GM12878 (cell line): ENCODE results near the gene S100A14.

Source experiments
- ASH2L ChIP-seq: fragments of 300-600, 200-600 bp; sonication (generic); IDR thresholded peaks from 2 replicates; pipeline ENCODE4 v1.6.1; 2017; ENCODE audit warnings: low read depth, mild to moderate bottlenecking, borderline replicate concordance
- BCL3 ChIP-seq: IDR thresholded peaks from 2 replicates; pipeline ENCODE4 v1.6.1; 2011; ENCODE audit warnings: borderline replicate concordance, low read depth, mild to moderate bottlenecking, moderate library complexity, low read length; ENCODE audit not compliant: insufficient read depth, poor library complexity, severe bottlenecking
- CTCF ChIP-seq, 3 experiments: IDR thresholded peaks in 2 of 3; conservative IDR thresholded peaks in 1 of 3; 2 replicates each; pipeline ENCODE4 v1.5.1; 2011; ENCODE audit warnings: low read depth in 3 of 3, low read length in 3 of 3, mild to moderate bottlenecking in 3 of 3, control low read depth in 2 of 3, moderate library complexity in 2 of 3, inconsistent platforms in 1 of 3, mixed read lengths in 1 of 3; ENCODE audit not compliant: control insufficient read depth in 2 of 3, insufficient read depth in 1 of 3; ENCODE audit errors: extremely low read depth in 1 of 3
- CUX1 ChIP-seq: IDR thresholded peaks from 2 replicates; pipeline ENCODE4 v1.6.1; 2012; ENCODE audit warnings: improper control_type of control experiment, low read depth, low read length; ENCODE audit not compliant: insufficient replicate concordance

DNA sequence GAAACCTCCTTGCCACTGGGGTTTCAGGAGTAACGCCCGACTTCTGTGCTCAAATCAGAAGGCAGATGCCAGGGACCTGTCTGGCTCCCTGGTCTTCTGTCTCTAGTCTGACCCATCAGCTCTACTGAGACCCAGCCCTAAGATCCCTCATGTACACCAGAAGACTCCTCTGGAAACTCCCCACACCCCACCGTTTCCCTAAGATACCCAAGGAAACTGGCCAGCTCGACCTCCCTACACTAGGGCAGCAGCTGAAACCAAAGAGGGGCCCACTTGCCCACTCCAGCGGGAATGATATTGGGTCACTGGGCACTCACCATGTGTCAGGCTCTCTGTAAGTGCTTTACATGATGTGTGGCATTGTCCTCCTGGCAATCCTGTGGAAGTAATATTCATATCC is 2.7 kb downstream of the S100A14 start:
- TF ChIP-seq BCL3 (no peak), CTCF (IDR thresholded peaks at IDR 0.05 in 2 of 3, conservative IDR thresholded peaks at IDR 0.05 in 1 of 3; ENCODE audit: control insufficient read depth in 2 of 3, extremely low read depth in 1 of 3, insufficient read depth in 1 of 3, low read depth in 3 of 3, low read length in 3 of 3) (no peak), ASH2L (no peak), CUX1 (no peak)
